SKM-1 (cell line): ENCODE results near the gene EML1.

Source experiments
- DNase-seq: peaks from one replicate; lab custom pipeline; 2025; ENCODE audit not compliant: unreplicated experiment; lab: John Stamatoyannopoulos, UW

Gene EML1

GRCh38 chr14:99777951-99778350 is 15.3 kb upstream of the EML1 start:
- DNase-seq, result no peak

- DNase-seq, result no peak
These were observed 13.5 kb upstream of the EML1 start for GRCh38 chr14:99779751-99780150.

DNA sequence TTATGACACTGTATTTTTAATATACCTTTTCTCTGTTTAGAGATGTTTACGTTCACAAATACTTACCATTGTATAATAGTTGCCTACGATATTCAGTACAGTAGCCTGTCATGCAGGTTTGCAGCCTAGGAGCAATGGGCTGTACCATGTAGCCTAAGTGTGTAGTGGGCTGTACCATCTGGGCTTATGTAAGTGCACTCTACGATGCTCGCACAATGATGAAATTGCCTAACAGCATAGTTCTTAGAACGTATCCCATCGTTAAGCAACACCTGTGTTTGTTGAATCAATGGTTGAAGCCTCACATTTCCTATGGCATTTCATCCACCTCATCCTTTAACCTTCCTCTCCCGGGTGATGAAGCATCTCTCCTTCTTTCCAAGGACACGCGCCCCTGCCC is 12.5 kb upstream of the EML1 start:
- no peak for DNase-seq

GRCh38 chr14:99781091-99781490 is 12.1 kb upstream of the EML1 start:
- DNase-seq, result no peak

DNA sequence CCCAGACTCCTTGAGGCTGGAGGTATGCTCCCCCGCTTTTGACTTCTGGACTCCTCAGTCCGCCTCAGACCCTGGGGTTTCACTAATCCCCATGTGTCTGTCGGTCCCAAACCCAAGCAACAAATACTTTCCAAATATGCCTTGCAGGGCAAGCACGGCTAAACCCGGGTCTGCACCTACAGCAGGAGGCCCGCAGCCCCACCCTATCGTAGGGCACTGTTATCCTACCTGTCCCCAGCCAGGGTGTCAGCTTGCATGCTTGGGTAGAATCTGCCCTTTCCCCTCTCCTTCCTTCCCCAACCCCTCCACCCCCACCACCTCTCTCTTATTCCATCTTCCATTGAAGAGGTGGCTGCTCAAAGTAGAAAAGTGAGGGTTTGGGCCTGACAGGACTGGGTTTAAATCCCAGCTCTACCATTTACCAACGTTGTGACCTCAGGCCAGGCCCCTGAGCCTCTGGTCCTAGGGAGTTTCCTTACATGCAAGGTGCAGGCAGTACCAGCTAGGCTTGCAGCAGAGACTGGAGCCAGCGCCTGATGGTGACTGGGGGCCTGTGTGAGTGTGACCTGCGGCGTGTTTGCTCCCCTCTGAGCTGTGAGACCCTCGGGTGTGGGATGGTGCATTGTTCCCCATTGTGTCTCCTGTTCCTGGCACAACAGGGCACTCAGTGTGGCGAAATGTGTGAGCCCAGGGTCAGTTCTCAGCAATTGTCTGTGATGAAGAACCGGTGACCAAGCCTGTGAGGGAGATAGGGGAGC is 11.2 kb upstream of the EML1 start:
- DNase-seq, result no peak

DNA sequence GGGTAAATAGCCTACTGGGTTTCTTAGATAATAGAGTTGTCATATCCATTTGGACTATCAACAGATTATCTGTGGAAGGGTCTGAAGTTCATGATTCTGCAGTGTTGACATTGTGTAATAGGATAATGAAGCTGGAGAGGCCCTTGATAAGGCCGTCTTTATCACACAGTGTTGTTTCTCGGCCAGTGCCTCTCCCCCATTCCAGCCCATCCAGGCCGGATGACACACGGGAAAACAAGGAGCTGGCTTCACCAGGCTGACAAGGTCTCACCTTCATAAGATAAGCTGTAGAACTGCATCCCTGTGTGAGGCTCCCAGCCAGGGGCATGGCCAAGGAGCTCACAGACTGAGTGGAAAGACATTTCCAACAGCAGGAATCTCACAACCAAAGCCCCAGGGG is 8.7 kb upstream of the EML1 start:
- DNase-seq, result no peak

GRCh38 chr14:99785426-99785825 is 7.8 kb upstream of the EML1 start:
- no peak for DNase-seq

DNA sequence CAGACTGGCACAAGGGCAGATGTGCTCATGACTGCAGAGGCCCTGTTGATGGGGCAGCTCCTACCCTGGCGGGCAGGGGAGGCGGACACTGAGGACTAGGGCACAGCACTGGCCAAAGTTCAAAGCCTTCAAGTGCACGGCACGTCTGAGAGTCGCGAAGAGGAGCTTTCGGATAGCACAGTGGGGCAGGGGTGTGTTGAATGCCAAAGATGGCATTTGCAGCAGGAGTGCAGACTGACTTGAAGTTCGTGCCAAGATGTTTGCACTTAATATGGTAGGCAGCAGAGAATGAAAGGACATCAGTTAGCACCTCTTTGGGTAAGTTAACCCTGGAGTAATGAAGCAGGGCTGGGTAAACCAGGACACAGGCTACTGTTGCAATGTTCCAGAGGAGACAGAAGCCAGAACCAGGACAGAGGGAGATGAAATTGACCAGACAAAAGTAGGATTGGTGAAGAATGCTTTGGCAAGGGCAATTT is 6.7 kb upstream of the EML1 start:
- no peak for DNase-seq

GRCh38 chr14:99788713-99789112 is 4.5 kb upstream of the EML1 start:
- no peak for DNase-seq

GRCh38 chr14:99789581-99789980 is 3.6 kb upstream of the EML1 start:
- DNase-seq, result no peak

DNA sequence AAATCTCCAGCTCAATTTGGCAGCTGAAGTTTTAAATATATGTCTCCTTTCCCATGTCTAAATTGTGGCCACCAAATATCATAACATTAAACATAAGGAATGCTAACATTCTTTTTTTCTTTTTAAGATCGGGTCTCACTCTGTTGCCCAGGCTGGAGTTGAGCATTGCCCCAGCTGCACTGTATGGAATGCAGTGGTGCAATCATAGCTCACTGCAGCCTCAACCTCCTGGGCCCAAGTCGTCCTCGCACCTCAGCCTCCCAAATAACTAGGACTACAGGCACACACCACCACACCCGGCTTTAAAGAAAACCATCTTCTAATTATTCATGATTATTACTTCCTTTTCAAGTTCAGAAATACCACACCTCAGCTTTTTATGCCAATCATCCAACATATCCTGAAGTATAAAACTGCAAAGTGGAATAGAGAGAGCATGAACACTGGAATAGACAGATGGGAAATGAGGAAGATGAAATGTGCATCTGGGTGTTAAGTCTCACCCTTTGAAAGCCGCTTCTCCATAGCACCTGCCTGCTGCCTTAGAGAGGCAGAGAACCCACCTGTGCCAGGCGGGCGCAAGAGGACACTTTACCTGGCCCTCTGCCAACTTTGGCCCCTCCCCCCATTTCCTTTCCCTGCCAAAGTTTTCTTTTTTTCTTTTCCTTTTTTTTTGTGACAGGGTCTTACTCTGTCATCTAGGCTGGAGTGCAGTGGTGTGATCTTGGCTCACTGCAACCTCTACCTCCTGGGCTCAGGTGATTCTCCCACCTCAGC is 2.8 kb upstream of the EML1 start:
- no peak for DNase-seq

DNA sequence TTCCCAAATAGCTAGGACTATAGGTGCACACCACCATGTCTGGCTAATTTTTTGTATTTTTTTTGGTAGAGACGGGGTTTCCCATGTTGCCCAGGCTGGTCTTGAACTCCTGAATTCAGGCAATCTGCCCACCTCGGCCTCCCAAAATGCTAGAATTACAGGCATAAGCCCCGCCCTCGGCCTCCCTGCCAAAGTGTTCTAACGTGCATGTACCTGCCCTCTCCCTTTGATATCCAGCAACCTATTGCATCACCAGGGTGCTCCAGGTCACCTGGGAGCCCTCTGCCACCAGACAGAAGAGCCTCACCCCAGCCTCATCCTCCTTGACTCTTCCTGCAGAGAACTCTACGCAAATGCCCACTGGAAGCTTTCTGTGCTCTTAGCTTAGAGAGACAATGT is 2.2 kb upstream of the EML1 start:
- DNase-seq, result no peak

DNA sequence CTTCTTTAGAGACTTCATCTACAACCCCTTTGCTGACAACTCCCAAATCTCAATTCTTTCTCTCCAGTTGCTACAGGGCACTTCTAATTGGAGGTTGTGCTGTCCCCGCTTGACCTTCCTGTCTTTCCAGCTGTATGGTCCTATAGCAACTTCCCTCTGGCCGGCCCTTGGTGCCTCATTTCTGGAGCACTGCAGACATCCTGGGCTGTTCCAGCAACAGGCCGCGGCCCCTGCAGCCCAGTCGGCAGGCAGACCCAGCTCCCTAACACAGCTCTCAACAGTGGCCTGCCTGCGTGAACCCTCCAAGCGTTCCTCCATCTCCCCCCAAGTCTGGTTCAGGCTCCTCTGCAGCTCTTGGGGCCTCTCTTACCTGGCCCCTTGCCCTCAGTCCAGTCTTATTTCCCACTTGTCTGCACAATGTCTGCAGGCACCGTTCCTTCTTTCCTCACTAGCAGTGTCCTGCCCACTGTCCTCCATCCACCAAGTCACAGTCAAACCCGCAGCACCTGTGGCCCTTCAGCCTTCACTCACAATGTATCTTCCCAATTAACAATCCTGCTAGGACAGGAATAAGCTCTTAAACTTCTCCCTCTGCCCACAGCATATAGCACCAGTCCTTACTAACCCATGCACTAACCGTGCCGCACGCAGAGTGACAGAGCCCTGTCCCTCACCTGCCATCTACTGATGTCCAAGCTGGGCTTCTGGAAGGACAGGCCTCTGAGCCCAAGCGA is 1.6 kb upstream of the EML1 start:
- DNase-seq, result no peak

- DNase-seq, result no peak
These were observed 1.0 kb upstream of the EML1 start for GRCh38 chr14:99792210-99792535.

DNA sequence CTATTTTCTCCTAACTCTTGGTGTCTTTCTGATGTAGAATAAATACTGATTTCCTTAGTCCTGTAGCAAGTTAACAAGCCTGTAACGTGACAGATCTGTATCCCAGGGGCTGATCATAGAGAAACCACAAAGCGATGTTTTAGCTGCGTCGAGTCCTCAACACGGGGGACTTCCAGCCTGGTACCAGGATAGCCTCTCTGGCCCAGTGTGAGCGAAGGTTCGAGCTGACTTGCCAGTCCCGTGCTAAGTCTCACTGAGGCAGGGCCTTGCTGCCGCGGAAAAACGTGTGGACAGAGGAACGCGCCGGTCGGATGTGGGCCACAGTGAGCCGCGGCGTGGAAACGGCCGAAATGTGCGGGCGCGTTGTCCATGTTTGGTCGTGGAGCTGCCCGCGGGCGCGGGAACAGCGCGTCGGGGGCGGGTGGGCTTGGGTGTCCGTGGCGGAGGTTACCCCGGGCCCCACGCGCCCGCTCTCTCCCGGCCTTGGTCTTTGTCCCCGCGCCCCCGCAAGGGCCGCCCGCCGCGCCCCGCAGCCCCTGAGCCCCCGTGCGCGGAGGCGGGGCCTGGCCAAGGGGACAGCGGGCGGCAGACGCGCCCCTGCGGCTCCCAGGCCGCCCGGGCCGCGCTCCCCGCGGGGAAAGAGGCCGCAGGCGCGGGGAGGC is 531 bp upstream of the EML1 start:
- DNase-seq, result no peak

- no peak for DNase-seq
These were observed 1.1 kb downstream of the EML1 start for GRCh38 chr14:99794151-99794780.

GRCh38 chr14:99795046-99795445 is 1.8 kb downstream of the EML1 start:
- DNase-seq, result no peak

GRCh38 chr14:99797231-99797630 is 4.0 kb downstream of the EML1 start:
- no peak for DNase-seq

DNA sequence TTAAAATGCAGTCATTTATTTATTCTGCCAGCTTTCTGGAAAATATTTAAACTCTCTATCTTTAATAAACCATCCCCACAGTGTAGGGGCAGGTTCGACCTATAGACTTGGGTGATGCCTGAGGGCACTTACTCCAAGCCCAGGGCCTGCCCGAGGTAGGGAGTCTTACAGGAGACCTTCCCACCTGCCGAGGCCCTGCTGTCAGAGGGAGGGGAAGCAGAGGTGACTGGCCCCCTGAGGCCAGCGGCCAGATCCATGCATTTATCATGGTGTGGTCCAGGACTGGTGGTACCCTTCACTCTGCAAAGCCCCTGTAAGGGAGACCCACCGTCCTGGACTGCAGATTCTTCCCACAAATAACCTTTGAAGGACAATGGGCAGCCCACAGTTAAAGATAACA is 7.6 kb downstream of the EML1 start:
- DNase-seq, result no peak

DNA sequence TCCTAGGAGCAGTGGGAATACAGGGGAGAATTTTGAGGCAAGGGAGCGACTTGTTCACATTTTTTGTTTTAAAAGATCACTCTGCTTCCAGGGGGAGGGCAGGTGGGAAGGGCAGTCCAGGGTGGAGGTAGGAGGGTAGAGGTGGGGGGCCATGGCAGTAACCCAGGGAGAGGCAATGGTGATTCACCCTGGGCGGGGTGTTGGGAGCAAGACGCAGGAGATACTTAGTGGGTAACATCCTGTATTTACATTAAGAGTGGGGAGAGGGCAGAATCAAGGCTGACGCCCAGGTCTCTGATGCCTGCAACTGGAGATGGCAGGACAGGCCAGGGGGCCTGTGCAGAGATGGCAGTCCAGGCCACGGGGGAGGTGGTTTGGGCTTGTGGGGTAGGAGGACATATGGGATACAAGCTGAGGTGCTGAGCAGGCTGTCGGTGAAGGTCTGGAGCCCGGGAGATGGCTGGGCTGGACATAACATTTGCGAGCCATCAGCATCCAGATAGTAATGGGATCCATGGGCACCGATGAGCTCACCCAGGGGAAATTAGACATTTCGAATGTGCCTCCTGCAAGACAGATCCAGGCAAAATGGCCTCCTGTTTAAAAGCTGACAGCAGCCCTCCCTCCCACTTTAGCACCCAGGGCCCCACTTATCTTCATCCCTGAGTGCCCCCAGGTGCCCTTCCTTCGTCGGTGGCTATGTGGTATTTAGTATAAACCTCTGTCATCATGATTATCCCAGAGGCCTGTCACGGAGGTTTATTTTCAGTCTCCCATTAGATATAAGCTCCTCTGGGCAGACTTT is 9.3 kb downstream of the EML1 start:
- DNase-seq, result no peak
